Common myeloid progenitor, CD34-positive (primary cell): Measurements from ENCODE around the gene TJP1.

Experiments
- CTCF ChIA-PET: fragments of 350-600 bp; sonication (Branson Sonifier 250); formaldehyde crosslinking; loops from one replicate; lab custom pipeline; 2021; ENCODE audit warnings: antibody characterized with exemption; lab: Charles Lee
- POLR2A ChIA-PET: fragments of 350-600 bp; sonication (Branson Sonifier 250); formaldehyde crosslinking; loops from one replicate; lab custom pipeline; 2021; ENCODE audit warnings: antibody characterized with exemption; lab: Charles Lee
- DNase-seq, 3 donors: peaks; one replicate each; pipeline versions ENCODE4 v3.0.0 to v3.0.0-alpha.2; 2013
- H3K27ac ChIP-seq, 2 experiments: 1 replicate in 1 of 2; 2 replicates in 1 of 2; pipeline ENCODE4 v1.7.0; 2013; ENCODE audit warnings: inconsistent platforms in 2 of 2, low read length in 2 of 2, mild to moderate bottlenecking in 2 of 2, low read depth in 1 of 2, moderate library complexity in 1 of 2; ENCODE audit not compliant: severe bottlenecking in 2 of 2, insufficient read depth in 1 of 2, poor library complexity in 1 of 2
- H3K27me3 ChIP-seq, 5 experiments: replicated peaks in 2 of 5; 1 replicate in 3 of 5; 2 replicates in 2 of 5; pipeline versions ENCODE4 v1.6.1 to v1.7.0; 2013; ENCODE audit warnings: low read length in 4 of 5, mild to moderate bottlenecking in 2 of 5, moderate library complexity in 2 of 5, inconsistent platforms in 1 of 5; ENCODE audit not compliant: insufficient read depth in 5 of 5, control insufficient read depth in 4 of 5
- H3K36me3 ChIP-seq, 4 experiments: 1 replicate in 2 of 4; 2 replicates in 2 of 4; pipeline versions ENCODE4 v1.6.1 to v1.7.0; 2013; ENCODE audit warnings: low read length in 3 of 4, control low read depth in 1 of 4, mild to moderate bottlenecking in 1 of 4; ENCODE audit not compliant: control insufficient read depth in 4 of 4, insufficient read depth in 4 of 4
- H3K4me1 ChIP-seq, 4 experiments: 1 replicate in 3 of 4; 2 replicates in 1 of 4; pipeline versions ENCODE4 v1.6.1 to v1.7.1; 2013; ENCODE audit warnings: low read length in 3 of 4, mild to moderate bottlenecking in 3 of 4, control low read depth in 1 of 4, inconsistent platforms in 1 of 4, moderate library complexity in 1 of 4; ENCODE audit not compliant: control insufficient read depth in 4 of 4, insufficient read depth in 4 of 4; ENCODE audit errors: control extremely low read depth in 1 of 4
- H3K4me3 ChIP-seq, 7 experiments: 1 replicate in 4 of 7; 2 replicates in 3 of 7; pipeline versions ENCODE4 v1.5.1 to v1.7.0; 2013; ENCODE audit warnings: mild to moderate bottlenecking in 7 of 7, low read length in 6 of 7, moderate library complexity in 6 of 7, inconsistent platforms in 2 of 7, low read depth in 2 of 7, control low read depth in 1 of 7; ENCODE audit not compliant: insufficient read depth in 4 of 7, control insufficient read depth in 1 of 7; ENCODE audit errors: extremely low read depth in 1 of 7
- H3K9me3 ChIP-seq, 5 experiments: 1 replicate in 4 of 5; 2 replicates in 1 of 5; pipeline versions ENCODE4 v1.6.1 to v1.7.1; 2013; ENCODE audit warnings: low read length in 4 of 5, mild to moderate bottlenecking in 2 of 5, inconsistent platforms in 1 of 5, low read depth in 1 of 5, moderate library complexity in 1 of 5; ENCODE audit not compliant: control insufficient read depth in 4 of 5, insufficient read depth in 2 of 5; ENCODE audit errors: control extremely low read depth in 1 of 5
- WGBS: methylation state at CpG from one replicate; pipeline ENCODE4 v1.1.5; 2013; ENCODE audit not compliant: insufficient coverage; 5-methylcytosine and 5-hydroxymethylcytosine counted together

The TJP1 gene

DNA sequence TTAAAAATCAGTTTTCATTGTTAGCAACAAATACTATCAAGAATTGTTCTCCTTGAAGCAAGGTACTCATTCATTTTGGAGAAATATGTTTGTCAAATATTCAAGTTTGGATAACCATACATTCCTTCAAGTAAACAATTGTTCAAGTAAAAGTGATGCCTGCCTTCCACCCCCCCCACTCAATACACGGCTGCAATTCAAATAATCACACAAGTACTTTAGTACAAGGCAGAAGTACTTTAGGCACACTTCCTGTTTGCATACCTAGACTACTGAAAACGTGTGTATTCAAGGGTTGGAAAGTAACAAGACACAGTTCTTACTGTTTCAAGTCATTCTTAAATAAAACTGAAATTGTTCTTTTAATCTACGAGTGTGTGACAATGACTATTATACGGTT, 45.4 kb downstream of the TJP1 start:
- Histone ChIP-seq H3K4me1 (no peaks in the 10 kb centered on the region), H3K27ac (no peak overlapping the region), H3K27me3 (peaks cover 0 to 56% (median 8%) of the 10 kb centered on the region in 5 experiments), H3K4me3 (no peak overlapping the region), H3K9me3 (no peaks in the 10 kb centered on the region), H3K36me3 (no peaks in the 10 kb centered on the region)
- POLR2A ChIA-PET: no interaction called here
- CTCF ChIA-PET: no interaction called here
- no peak for DNase-seq
- WGBS: 100% methylated on average over 2 of the region's 4 CpGs

DNA sequence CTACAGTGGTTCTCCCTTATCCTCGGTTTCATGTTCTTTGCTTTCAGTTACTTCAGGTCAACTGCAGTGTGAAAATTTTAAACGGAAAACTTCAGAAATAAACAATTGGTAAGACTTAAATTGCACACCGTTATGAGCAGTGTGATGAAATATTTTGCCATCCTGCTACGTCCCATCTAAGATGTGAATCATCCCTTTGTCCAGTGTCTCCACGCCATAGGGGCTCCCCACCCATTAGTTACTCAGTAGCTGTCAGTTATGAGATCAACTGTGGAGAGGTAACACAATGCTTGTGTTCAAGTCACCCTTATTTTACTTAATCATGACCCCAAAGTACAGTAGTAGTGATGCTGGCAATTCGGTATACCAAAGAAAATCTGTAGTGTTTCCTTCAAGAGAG, 47.4 kb downstream of the TJP1 start:
- Histone ChIP-seq H3K27me3 (peaks cover 0 to 55% (median 10%) of the 10 kb centered on the region in 5 experiments), H3K4me1 (no peaks in the 10 kb centered on the region), H3K4me3 (no peak overlapping the region), H3K9me3 (no peaks in the 10 kb centered on the region), H3K36me3 (no peaks in the 10 kb centered on the region), H3K27ac (no peak overlapping the region)
- 100% methylated on average over 5 of the region's 6 CpGs for WGBS
- DNase-seq: no peak
- ChIA-PET POLR2A (no interaction called here), CTCF (no interaction called here)

DNA sequence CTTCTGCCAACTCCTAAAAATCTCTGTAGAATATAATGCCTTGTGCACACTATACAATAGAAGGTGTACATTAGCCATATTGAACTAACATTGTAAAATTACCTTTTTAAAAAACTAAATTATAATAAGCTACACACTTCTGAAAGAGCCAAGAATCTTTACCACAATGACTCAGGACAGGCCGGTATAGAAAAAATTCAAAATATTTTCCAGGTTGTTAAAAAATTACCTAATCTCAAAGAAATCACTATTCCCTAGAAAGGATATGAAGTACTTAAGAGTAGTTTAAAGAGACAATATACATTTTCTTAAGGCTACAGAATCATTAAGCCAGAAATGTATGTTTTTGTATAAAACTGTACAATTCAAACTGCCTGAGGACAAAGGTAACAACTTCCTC, 48.5 kb downstream of the TJP1 start:
- CTCF ChIA-PET: no interaction called here
- Histone ChIP-seq H3K27me3 (peaks cover 0 to 50% (median 10%) of the 10 kb centered on the region in 5 experiments), H3K27ac (no peak overlapping the region), H3K36me3 (no peaks in the 10 kb centered on the region), H3K4me3 (no peak overlapping the region), H3K4me1 (no peaks in the 10 kb centered on the region), H3K9me3 (no peaks in the 10 kb centered on the region)
- POLR2A ChIA-PET: no interaction called here
- WGBS: no CpG with 5 or more reads among the region's 1 CpG
- no peak for DNase-seq

DNA sequence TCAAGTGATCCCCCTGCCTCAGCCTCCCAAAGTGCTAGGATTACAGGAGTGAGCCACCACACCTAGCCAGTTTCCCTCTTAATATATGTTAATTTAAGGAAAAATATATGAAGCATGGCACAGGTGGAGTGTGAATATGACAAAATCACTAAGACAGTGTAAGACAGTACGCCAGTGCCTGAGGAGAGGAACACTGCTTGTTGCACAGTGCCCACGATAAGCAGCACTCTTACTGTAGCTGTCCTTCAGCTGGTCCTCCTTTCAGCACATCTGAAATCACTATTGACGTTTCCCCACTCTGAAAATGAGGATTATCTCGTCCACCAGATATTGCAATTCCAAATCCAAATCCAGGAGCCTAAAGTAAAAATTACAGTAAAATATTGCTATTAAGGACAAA, 49.3 kb downstream of the TJP1 start:
- H3K4me3 ChIP-seq: no peak overlapping the region
- POLR2A ChIA-PET: no interaction called here
- WGBS: 83% methylated on average over 2 of the region's 4 CpGs
- H3K4me1 ChIP-seq: no peaks in the 10 kb centered on the region
- no peaks in the 10 kb centered on the region for H3K9me3 ChIP-seq
- no peak overlapping the region for H3K27ac ChIP-seq
- DNase-seq: no peak
- CTCF ChIA-PET: no interaction called here
- peaks cover 0 to 48% (median 10%) of the 10 kb centered on the region in 5 experiments for H3K27me3 ChIP-seq
- H3K36me3 ChIP-seq: no peaks in the 10 kb centered on the region

DNA sequence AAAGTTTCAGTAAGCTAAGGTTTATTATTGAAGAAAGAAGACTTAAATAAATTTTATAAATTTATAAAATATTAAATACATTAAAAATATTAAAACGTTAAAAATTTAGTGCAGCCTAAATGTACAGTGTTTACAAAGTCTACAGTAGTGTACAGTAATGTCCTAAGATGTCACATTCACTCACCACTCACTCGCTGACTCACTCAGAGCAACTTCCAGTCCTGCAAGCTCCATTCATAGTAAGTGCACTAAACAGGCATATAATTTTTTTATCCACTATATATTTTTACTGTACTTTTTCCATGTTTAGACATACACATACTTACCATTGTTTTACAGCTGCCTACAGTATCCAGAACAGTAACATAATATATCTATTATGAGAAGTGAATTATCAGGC, 51.5 kb downstream of the TJP1 start:
- H3K27ac ChIP-seq: no peak overlapping the region
- no CpG with 5 or more reads among the region's 2 CpGs for WGBS
- ChIA-PET POLR2A (no interaction called here), CTCF (no interaction called here)
- DNase-seq: no peak
- no peaks in the 10 kb centered on the region for H3K4me1 ChIP-seq
- H3K4me3 ChIP-seq: no peak overlapping the region
- H3K27me3 ChIP-seq: peaks cover 2 to 48% (median 4%) of the 10 kb centered on the region in 5 experiments
- H3K9me3 ChIP-seq: no peaks in the 10 kb centered on the region
- H3K36me3 ChIP-seq: no peaks in the 10 kb centered on the region

DNA sequence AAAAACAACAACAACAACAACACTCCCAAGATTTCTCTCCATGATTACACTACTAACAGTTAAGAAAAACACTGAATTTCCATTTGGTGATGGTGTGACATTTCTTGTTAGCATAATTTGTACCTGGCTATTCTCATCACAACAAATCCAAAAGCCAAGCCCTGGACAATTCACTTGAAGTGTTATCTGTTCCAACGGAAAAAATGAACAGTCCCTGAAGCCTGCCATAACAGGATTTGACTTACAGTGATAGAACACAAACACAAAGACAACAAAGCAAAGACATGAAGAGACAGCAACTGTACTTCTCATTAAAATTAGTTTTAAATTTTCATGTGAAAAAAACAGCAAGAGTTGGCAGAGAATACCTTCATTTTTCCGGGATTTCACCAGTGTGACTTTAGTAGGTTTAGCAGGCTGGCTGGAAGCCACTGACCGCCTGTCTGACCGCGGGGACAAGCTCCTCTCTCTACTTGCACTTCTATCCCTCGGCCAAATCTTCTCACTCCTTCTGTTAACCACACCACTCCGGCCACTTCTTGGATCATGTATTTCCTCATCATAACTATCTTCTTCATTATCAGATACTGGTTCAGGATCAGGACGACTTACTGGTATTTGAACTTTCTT, 56.3 kb downstream of the TJP1 start:
- Histone ChIP-seq H3K4me3 (no peak overlapping the region), H3K27ac (no peak overlapping the region), H3K4me1 (no peaks in the 10 kb centered on the region), H3K9me3 (no peaks in the 10 kb centered on the region), H3K36me3 (no peaks in the 10 kb centered on the region), H3K27me3 (peaks cover under 1 to 46% (median 2%) of the 10 kb centered on the region in 5 experiments)
- ChIA-PET POLR2A (no interaction called here), CTCF (no interaction called here)
- 75% methylated on average over 4 of the region's 8 CpGs for WGBS
- no peak for DNase-seq

DNA sequence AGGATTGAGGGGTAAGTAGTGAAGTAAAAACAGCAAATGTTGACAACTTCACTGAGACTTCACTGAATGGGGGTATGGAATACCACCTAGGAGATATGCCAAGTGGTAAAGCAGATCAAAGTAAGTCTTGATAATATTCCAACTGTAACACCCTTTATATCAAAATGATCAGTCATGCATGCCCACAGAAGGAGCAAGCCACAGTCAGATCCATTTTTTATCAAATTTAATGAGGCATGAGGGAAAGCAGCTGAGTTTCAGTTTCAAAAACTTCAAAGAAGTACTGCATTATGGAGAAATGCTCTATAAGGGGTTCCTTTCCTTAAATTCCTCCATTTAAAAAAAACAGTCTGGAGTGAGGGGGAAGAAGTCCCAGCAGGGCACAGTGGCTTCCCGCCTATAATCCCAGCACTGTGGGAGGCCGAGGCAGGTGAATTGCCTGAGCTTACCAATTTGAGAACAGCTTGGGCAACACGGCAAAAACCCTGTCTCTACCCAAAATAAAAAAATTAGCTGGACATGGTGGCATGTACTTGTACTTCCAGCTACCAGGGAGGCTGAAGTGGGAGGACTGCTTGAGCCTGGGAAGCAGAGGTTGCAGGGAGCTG, 56.9 kb downstream of the TJP1 start:
- Histone ChIP-seq H3K36me3 (no peaks in the 10 kb centered on the region), H3K9me3 (no peaks in the 10 kb centered on the region), H3K27ac (no peak overlapping the region), H3K4me3 (no peak overlapping the region), H3K4me1 (no peaks in the 10 kb centered on the region), H3K27me3 (peaks cover 0 to 47% (median 2%) of the 10 kb centered on the region in 5 experiments)
- no peak for DNase-seq
- ChIA-PET CTCF (no interaction called here), POLR2A (no interaction called here)
- 100% methylated on average over 2 of the region's 3 CpGs for WGBS
